GM23338 (cell line): ENCODE data around the gene MEOX1. TPM values are rescaled to one million over a fixed set of nuclear protein-coding genes. Genes with fewer than 3 reads are reported as not detected.

Source experiments
- ATAC-seq: fragments of 200-7000 bp; cut with Tn5 transposase; 3 replicates; pipeline ENCODE4 v1.9.1; 2020
- DNase-seq: peaks from one replicate; pipeline ENCODE4 v3.0.0-alpha.2; 2015; ENCODE audit warnings: low spot score
- H2AFZ ChIP-seq: fragments of 200-600 bp; sonication (generic); 2 replicates; pipeline ENCODE4 v1.8.0; 2016; ENCODE audit warnings: antibody characterized with exemption, mild to moderate bottlenecking, moderate library complexity
- H3F3A ChIP-seq: fragments of 200-600 bp; sonication (generic); replicated peaks from 2 replicates; pipeline ENCODE4 v1.8.0; 2017; ENCODE audit warnings: antibody characterized with exemption, mixed run types, low read depth
- H3K27ac ChIP-seq: fragments of 200-600 bp; sonication (generic); 2 replicates; pipeline ENCODE4 v1.6.1; 2016; ENCODE audit warnings: low read depth
- H3K27me3 ChIP-seq: fragments of 200-600 bp; sonication (generic); 2 replicates; pipeline ENCODE4 v1.8.0; 2016; ENCODE audit warnings: mild to moderate bottlenecking, mixed run types, moderate library complexity; ENCODE audit not compliant: insufficient read depth
- H3K36me3 ChIP-seq: fragments of 200-600 bp; sonication (generic); 2 replicates; pipeline ENCODE4 v1.8.0; 2016; ENCODE audit warnings: mild to moderate bottlenecking; ENCODE audit not compliant: insufficient read depth
- H3K4me1 ChIP-seq: fragments of 200-600 bp; sonication (generic); 2 replicates; pipeline ENCODE4 v1.8.0; 2016; ENCODE audit warnings: mild to moderate bottlenecking, moderate library complexity; ENCODE audit not compliant: insufficient read depth
- H3K4me2 ChIP-seq: fragments of 200-600 bp; sonication (generic); 2 replicates; pipeline ENCODE4 v1.7.1; 2017; ENCODE audit warnings: mixed run types
- H3K4me3 ChIP-seq: fragments of 200-600 bp; sonication (generic); 2 replicates; pipeline ENCODE4 v1.6.1; 2016; ENCODE audit warnings: mixed run types
- H3K79me2 ChIP-seq: fragments of 200-600 bp; sonication (generic); replicated peaks from 2 replicates; pipeline ENCODE4 v1.8.0; 2017; ENCODE audit warnings: mild to moderate bottlenecking; ENCODE audit not compliant: insufficient read depth
- H3K9me2 ChIP-seq: fragments of 200-600 bp; sonication (generic); 2 replicates; pipeline ENCODE4 v1.8.0; 2017; ENCODE audit not compliant: insufficient read depth
- H4K20me1 ChIP-seq: fragments of 200-600 bp; sonication (generic); replicated peaks from 2 replicates; pipeline ENCODE4 v1.8.0; 2017; ENCODE audit warnings: mild to moderate bottlenecking; ENCODE audit not compliant: insufficient read depth
- H3K27ac Mint-ChIP-seq: 2 replicates; pipeline ENCODE4 v1.8.0; 2020; ENCODE audit warnings: inconsistent platforms, mild to moderate bottlenecking, moderate library complexity, mixed read lengths
- H3K27me3 Mint-ChIP-seq: 3 replicates; pipeline ENCODE4 v1.8.0; 2022; ENCODE audit warnings: low read depth, mild to moderate bottlenecking, moderate library complexity, mixed read lengths, inconsistent platforms; ENCODE audit not compliant: insufficient read depth, poor library complexity
- H3K36me3 Mint-ChIP-seq: 3 replicates; pipeline ENCODE4 v1.8.0; 2021; ENCODE audit warnings: low read depth, mild to moderate bottlenecking, inconsistent platforms, moderate library complexity, mixed read lengths
- H3K4me1 Mint-ChIP-seq: 3 replicates; pipeline ENCODE4 v1.8.0; 2020; ENCODE audit warnings: mild to moderate bottlenecking, inconsistent platforms, mixed read lengths
- H3K4me3 Mint-ChIP-seq: 3 replicates; pipeline ENCODE4 v1.8.0; 2021; ENCODE audit warnings: moderate library complexity, mild to moderate bottlenecking, inconsistent platforms, mixed read lengths
- H3K9me3 Mint-ChIP-seq: 3 replicates; pipeline ENCODE4 v1.8.0; 2020; ENCODE audit warnings: moderate library complexity, mild to moderate bottlenecking, inconsistent platforms, mixed read lengths
- CREB1 ChIP-seq: fragments of 250-450 bp; sonication (Bioruptor Pico); IDR thresholded peaks from 2 replicates; pipeline ENCODE4 v1.5.0; 2020; ENCODE audit warnings: low read depth, mild to moderate bottlenecking, moderate library complexity
- CTCF ChIP-seq, 2 experiments: fragments of 200-600 bp in 1 of 2; sonication (generic) in 1 of 2; conservative IDR thresholded peaks; 2 replicates each; pipeline versions ENCODE4 v1.5.1 to v1.6.1; 2016 to 2017; ENCODE audit warnings: antibody characterized with exemption in 2 of 2, low read depth in 2 of 2, mild to moderate bottlenecking in 2 of 2, moderate library complexity in 1 of 2
- EZH2 ChIP-seq: fragments of 200-600 bp; sonication (generic); IDR thresholded peaks from one replicate; pipeline ENCODE4 v1.8.0; 2017; ENCODE audit warnings: antibody characterized with exemption, mild to moderate bottlenecking, low read depth; ENCODE audit not compliant: unreplicated experiment
- EZH2phosphoT487 ChIP-seq: fragments of 200-600 bp; sonication (generic); IDR thresholded peaks from one replicate; pipeline ENCODE4 v1.8.1; 2018; ENCODE audit warnings: antibody characterized with exemption; ENCODE audit not compliant: unreplicated experiment
- JUNB ChIP-seq: IDR thresholded peaks from one replicate; pipeline ENCODE4 v1.6.1; 2016; ENCODE audit warnings: antibody characterized with exemption; ENCODE audit not compliant: unreplicated experiment
- POLR2AphosphoS5 ChIP-seq: IDR thresholded peaks from 2 replicates; pipeline ENCODE4 v1.6.1; 2016; ENCODE audit warnings: antibody characterized with exemption, low read depth
- ZNF114 ChIP-seq: fragments of 250-450 bp; sonication (Bioruptor Pico); IDR thresholded peaks from 2 replicates; pipeline ENCODE4 v1.5.0; 2020; ENCODE audit warnings: mild to moderate bottlenecking, moderate library complexity
- polyA plus RNA-seq: library from polyadenylated mRNA; unstranded; fragments of >200 nt; fragmentation: Nextera tagmentation; extraction: Ambion mirVana; gene quantifications from 2 replicates; pipeline ENCODE4 v1.2.1, GENCODE V29; 2016
- total RNA-seq: library from RNA; depleted of rRNA; stranded (reverse); fragments of >200 nt; shearing (Covaris generic); gene quantifications from 2 replicates; pipeline ENCODE4 v1.2.3, GENCODE V29; 2014
- TF ChIP-seq, protein P1 (sequence below): IDR thresholded peaks from one replicate; pipeline ENCODE4 v1.6.1; 2018; ENCODE audit warnings: antibody characterized with exemption; ENCODE audit not compliant: unreplicated experiment
- TF ChIP-seq, protein P2 (sequence below): IDR thresholded peaks from 2 replicates; pipeline ENCODE4 v1.6.1; 2016; ENCODE audit warnings: antibody characterized with exemption
- TF ChIP-seq, protein P3 (sequence below): fragments of 250-450 bp; sonication (Bioruptor Pico); IDR thresholded peaks from 2 replicates; pipeline ENCODE4 v1.5.0; 2020; ENCODE audit warnings: mild to moderate bottlenecking, moderate library complexity

The MEOX1 gene
- total and polyA plus RNA-seq, 2 experiments from 2014 or later: not detected

DNA sequence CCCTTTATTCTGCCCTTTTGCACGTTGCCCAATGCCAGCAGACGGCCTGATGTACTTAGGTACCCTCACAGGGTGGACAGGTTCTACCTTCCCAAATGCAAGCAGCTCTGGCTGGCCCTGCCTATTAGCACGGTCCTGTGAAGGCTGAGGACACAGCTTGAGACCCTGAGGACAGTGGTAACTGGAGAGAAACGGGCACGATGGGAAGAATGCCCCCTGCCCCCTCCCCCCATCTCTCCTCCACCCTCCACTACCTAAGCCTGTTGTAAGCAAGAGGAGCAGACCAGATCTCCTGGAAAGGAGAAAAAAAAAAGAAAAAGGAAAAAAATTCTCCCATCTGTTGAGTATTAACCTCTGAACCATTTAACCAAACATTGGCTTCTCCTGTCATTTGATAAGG is 34.1 kb downstream of the MEOX1 start:
- Mint-ChIP-seq H3K4me3 (no peak overlapping the region), H3K4me1 (peaks cover 11% of the 10 kb centered on the region), H3K27me3 (peaks cover 12% of the 10 kb centered on the region), H3K36me3 (no peaks in the 10 kb centered on the region), H3K9me3 (no peaks in the 10 kb centered on the region), H3K27ac (no peak overlapping the region)
- no peak overlapping the region for H3K27ac ChIP-seq
- no peaks in the 10 kb centered on the region for H3K9me2 ChIP-seq
- TF ChIP-seq, protein P1, sequence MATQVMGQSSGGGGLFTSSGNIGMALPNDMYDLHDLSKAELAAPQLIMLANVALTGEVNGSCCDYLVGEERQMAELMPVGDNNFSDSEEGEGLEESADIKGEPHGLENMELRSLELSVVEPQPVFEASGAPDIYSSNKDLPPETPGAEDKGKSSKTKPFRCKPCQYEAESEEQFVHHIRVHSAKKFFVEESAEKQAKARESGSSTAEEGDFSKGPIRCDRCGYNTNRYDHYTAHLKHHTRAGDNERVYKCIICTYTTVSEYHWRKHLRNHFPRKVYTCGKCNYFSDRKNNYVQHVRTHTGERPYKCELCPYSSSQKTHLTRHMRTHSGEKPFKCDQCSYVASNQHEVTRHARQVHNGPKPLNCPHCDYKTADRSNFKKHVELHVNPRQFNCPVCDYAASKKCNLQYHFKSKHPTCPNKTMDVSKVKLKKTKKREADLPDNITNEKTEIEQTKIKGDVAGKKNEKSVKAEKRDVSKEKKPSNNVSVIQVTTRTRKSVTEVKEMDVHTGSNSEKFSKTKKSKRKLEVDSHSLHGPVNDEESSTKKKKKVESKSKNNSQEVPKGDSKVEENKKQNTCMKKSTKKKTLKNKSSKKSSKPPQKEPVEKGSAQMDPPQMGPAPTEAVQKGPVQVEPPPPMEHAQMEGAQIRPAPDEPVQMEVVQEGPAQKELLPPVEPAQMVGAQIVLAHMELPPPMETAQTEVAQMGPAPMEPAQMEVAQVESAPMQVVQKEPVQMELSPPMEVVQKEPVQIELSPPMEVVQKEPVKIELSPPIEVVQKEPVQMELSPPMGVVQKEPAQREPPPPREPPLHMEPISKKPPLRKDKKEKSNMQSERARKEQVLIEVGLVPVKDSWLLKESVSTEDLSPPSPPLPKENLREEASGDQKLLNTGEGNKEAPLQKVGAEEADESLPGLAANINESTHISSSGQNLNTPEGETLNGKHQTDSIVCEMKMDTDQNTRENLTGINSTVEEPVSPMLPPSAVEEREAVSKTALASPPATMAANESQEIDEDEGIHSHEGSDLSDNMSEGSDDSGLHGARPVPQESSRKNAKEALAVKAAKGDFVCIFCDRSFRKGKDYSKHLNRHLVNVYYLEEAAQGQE: no peak
- TF ChIP-seq EZH2: no peak
- no peak for TF ChIP-seq ZNF114 (CRISPR knock-in tag)
- TF ChIP-seq, protein P2, sequence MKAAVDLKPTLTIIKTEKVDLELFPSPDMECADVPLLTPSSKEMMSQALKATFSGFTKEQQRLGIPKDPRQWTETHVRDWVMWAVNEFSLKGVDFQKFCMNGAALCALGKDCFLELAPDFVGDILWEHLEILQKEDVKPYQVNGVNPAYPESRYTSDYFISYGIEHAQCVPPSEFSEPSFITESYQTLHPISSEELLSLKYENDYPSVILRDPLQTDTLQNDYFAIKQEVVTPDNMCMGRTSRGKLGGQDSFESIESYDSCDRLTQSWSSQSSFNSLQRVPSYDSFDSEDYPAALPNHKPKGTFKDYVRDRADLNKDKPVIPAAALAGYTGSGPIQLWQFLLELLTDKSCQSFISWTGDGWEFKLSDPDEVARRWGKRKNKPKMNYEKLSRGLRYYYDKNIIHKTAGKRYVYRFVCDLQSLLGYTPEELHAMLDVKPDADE: no peak
- TF ChIP-seq EZH2phosphoT487: no peak
- H3K36me3 ChIP-seq: no peaks in the 10 kb centered on the region
- DNase-seq (no peak), ATAC-seq (peak; percentile 79)
- H3F3A ChIP-seq: no peaks in the 10 kb centered on the region
- no peak overlapping the region for H3K4me3 ChIP-seq
- H3K79me2 ChIP-seq: no peaks in the 10 kb centered on the region
- peaks cover 7% of the 10 kb centered on the region; the same call in 1 of the 2 replicates for H3K4me1 ChIP-seq
- H4K20me1 ChIP-seq: no peaks in the 10 kb centered on the region
- no peaks in the 10 kb centered on the region for H3K27me3 ChIP-seq
- 0 out of 2 replicates have a peak overlapping the region, but pooled peaks have one; percentile 4 for H2AFZ ChIP-seq
- no peak overlapping the region for H3K4me2 ChIP-seq

GRCh38 chr17:43626023-43626422 is 35.7 kb downstream of the MEOX1 start:
- no peak overlapping the region for H3K4me3 Mint-ChIP-seq
- peaks cover 12% of the 10 kb centered on the region for H3K27me3 Mint-ChIP-seq
- no peak overlapping the region for H3K27ac Mint-ChIP-seq
- TF ChIP-seq CREB1 (no peak), POLR2AphosphoS5 (no peak), JUNB (no peak), CTCF (conservative IDR thresholded peaks at IDR 0.05; ENCODE audit: low read depth in 2 of 2) (no peak), EZH2 (no peak)
- TF ChIP-seq, protein P3, sequence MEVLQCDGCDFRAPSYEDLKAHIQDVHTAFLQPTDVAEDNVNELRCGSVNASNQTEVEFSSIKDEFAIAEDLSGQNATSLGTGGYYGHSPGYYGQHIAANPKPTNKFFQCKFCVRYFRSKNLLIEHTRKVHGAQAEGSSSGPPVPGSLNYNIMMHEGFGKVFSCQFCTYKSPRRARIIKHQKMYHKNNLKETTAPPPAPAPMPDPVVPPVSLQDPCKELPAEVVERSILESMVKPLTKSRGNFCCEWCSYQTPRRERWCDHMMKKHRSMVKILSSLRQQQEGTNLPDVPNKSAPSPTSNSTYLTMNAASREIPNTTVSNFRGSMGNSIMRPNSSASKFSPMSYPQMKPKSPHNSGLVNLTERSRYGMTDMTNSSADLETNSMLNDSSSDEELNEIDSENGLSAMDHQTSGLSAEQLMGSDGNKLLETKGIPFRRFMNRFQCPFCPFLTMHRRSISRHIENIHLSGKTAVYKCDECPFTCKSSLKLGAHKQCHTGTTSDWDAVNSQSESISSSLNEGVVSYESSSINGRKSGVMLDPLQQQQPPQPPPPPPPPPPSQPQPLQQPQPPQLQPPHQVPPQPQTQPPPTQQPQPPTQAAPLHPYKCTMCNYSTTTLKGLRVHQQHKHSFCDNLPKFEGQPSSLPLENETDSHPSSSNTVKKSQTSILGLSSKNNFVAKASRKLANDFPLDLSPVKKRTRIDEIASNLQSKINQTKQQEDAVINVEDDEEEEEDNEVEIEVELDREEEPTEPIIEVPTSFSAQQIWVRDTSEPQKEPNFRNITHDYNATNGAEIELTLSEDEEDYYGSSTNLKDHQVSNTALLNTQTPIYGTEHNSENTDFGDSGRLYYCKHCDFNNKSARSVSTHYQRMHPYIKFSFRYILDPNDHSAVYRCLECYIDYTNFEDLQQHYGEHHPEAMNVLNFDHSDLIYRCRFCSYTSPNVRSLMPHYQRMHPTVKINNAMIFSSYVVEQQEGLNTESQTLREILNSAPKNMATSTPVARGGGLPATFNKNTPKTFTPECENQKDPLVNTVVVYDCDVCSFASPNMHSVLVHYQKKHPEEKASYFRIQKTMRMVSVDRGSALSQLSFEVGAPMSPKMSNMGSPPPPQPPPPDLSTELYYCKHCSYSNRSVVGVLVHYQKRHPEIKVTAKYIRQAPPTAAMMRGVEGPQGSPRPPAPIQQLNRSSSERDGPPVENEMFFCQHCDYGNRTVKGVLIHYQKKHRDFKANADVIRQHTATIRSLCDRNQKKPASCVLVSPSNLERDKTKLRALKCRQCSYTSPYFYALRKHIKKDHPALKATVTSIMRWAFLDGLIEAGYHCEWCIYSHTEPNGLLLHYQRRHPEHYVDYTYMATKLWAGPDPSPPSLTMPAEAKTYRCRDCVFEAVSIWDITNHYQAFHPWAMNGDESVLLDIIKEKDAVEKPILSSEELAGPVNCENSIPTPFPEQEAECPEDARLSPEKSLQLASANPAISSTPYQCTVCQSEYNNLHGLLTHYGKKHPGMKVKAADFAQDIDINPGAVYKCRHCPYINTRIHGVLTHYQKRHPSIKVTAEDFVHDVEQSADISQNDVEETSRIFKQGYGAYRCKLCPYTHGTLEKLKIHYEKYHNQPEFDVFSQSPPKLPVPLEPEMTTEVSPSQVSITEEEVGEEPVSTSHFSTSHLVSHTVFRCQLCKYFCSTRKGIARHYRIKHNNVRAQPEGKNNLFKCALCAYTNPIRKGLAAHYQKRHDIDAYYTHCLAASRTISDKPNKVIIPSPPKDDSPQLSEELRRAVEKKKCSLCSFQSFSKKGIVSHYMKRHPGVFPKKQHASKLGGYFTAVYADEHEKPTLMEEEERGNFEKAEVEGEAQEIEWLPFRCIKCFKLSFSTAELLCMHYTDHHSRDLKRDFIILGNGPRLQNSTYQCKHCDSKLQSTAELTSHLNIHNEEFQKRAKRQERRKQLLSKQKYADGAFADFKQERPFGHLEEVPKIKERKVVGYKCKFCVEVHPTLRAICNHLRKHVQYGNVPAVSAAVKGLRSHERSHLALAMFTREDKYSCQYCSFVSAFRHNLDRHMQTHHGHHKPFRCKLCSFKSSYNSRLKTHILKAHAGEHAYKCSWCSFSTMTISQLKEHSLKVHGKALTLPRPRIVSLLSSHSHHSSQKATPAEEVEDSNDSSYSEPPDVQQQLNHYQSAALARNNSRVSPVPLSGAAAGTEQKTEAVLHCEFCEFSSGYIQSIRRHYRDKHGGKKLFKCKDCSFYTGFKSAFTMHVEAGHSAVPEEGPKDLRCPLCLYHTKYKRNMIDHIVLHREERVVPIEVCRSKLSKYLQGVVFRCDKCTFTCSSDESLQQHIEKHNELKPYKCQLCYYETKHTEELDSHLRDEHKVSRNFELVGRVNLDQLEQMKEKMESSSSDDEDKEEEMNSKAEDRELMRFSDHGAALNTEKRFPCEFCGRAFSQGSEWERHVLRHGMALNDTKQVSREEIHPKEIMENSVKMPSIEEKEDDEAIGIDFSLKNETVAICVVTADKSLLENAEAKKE (CRISPR knock-in tag): no peak

More at GRCh38 chr17:43626023-43626422, 35.7 kb downstream of the MEOX1 start:
- Histone ChIP-seq H4K20me1 (no peaks in the 10 kb centered on the region), H3K27ac (no peak overlapping the region), H3K79me2 (no peaks in the 10 kb centered on the region), H3K36me3 (no peaks in the 10 kb centered on the region), H3K4me3 (no peak overlapping the region), H3F3A (no peaks in the 10 kb centered on the region), H2AFZ (no peak overlapping the region), H3K27me3 (no peaks in the 10 kb centered on the region), H3K4me2 (no peak overlapping the region), H3K9me2 (no peaks in the 10 kb centered on the region), H3K4me1 (peaks cover 7% of the 10 kb centered on the region; the same call in 1 of the 2 replicates)
- DNase-seq (no peak), ATAC-seq (no peak)
- Mint-ChIP-seq H3K9me3 (no peaks in the 10 kb centered on the region), H3K4me1 (peaks cover 8% of the 10 kb centered on the region), H3K36me3 (no peaks in the 10 kb centered on the region)
